ENCODE measurements around the gene CCDC69.

DNA sequence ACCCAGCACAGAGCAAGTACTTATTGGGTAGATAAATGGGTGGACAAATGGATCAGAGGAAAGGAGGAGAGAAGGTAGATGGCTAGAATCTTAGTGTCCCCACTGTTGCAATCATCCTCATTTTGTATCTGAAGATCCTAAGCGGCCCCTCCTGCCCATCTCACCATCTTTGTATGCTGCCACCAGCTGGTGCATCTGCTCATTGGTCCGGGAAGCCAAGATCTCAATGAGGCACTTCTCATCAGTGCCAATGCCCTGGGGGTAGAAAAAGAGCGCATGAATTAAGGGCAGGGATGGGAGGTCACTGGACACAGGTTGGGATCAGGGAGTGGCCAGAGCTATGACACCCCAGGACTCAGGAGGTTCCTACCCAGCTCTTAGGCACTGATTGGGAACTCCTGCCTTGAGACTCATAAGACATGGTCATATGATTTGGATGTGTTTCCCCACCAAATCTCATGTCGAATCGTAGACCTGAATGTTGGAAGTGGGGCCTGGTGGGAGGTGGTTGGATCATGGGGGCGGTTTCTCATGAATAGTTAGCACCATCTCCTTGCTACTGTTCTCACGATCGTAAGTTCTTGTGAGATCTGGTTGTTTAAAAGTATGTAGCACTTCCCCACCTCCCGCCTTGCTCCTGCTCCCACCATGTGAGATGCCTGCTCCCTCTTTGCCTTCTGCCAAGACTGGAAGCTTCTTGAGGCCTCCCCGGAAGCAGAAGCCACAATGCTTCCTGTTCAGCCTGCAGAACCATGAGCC is 86.6 kb downstream of the CCDC69 start:
- TF ChIP-seq POLR2AphosphoS5 (IDR thresholded peaks at IDR 0.05) (no peak), POLR2A (IDR thresholded peaks at IDR 0.05) (no peak)
- TF ChIP-seq, protein P1, sequence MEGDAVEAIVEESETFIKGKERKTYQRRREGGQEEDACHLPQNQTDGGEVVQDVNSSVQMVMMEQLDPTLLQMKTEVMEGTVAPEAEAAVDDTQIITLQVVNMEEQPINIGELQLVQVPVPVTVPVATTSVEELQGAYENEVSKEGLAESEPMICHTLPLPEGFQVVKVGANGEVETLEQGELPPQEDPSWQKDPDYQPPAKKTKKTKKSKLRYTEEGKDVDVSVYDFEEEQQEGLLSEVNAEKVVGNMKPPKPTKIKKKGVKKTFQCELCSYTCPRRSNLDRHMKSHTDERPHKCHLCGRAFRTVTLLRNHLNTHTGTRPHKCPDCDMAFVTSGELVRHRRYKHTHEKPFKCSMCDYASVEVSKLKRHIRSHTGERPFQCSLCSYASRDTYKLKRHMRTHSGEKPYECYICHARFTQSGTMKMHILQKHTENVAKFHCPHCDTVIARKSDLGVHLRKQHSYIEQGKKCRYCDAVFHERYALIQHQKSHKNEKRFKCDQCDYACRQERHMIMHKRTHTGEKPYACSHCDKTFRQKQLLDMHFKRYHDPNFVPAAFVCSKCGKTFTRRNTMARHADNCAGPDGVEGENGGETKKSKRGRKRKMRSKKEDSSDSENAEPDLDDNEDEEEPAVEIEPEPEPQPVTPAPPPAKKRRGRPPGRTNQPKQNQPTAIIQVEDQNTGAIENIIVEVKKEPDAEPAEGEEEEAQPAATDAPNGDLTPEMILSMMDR (IDR thresholded peaks at IDR 0.05): no peak
